G401 (cell line): ENCODE measurements around the gene RHBDL2. TPM values are rescaled to one million over a fixed set of nuclear protein-coding genes. Genes with fewer than 3 reads are reported as not detected.

Experiments used
- DNase-seq: peaks from one replicate; pipeline ENCODE4 v3.0.0-alpha.2; 2015; ENCODE audit warnings: low spot score
- in situ Hi-C: cut with HindIII; loops from 2 replicates; pipeline ENCODE4 v1.10.0; 2016; ENCODE audit warnings: low sequenced_read_pairs, mixed read lengths
- total RNA-seq: library from RNA; depleted of rRNA; stranded (reverse); fragments of >200 nt; shearing (Covaris generic); gene quantifications from 2 replicates; pipeline ENCODE4 v1.2.3, GENCODE V29; 2014

RHBDL2 gene
- total RNA-seq, 1 experiment from 2014 or later, result 4.5 TPM

DNA sequence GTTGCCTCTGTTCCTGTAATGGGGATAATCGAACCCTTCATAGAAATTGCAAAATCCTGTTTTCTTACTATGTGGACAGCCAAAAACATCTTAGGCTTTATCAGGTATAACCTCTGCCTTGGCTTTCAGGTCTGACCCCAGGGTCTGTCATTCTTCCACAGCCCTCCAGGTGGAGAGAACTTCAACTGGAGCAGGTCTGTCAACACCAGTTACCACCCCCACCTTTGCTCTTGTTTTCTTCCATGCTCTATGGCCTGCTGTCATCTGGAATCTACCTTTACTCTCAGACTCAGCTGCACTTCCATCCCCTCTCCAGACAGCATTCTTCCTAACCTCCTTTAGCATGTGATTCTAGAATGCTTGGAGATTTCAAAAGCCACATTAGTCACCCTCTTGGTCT lies 49.9 kb downstream of the RHBDL2 start:
- in situ Hi-C loops, result no loop called here
- DNase-seq, result no peak

DNA sequence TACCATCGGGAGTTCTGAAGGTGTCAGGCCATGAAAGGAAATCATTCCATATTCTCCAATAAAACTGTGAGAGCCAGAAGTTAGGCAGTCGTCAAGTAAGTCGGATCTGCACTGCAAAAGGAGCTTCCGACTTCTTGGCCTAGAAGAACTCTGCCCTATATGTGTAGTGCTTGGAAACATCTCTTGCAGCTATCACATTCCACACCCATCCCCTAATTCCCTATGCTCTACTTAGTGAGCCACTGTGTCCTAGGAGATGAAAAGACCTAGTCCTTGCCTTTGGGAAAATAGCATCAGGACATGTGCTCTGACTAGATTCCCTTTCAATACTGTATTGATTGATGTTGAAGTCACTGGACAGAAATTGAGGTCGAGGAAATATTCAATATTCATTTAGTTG lies 52.0 kb downstream of the RHBDL2 start:
- in situ Hi-C loops, result no loop called here
- no peak for DNase-seq

DNA sequence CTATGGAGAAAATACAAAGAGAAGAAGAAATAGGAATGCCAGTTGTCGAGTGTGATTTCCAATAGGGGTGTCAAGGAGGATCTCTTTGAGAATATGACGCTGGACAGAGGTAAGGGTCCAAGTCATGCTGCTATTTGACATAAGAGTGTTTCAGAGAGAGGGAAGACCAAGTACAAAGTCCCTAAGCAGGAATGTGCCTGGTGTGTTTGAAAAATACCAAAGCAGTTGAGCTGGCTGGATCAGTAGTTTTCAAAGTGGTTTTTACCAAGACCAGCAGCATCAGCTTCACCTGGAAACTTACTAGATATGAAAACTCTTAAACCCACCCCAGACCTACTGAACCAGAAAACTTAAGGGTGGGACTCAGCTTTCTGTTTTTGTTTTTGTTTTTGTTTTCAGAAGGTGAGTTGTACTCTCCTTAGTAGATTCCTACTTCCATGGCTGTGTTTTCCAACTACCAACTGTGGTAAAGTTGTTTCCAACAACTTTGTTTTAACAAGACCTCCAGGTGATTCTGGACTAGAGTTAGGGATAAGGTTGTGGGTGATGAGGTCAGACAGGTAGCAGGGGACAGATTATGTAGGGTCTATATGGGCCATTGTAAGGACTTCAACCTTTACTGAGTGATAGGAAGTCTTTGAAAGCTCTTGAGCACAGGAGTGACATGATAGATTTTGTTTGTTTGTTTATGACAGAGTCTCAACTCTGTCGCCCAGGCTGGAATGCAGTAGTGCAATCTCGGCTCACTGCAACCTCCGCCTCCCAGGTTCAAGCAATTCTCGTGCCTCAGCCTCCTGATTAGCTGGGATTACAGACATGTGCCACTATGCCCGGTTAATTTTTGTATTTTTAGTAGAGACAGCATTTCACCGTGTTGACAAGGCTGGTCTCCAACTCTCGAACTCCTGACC lies 53.0 kb downstream of the RHBDL2 start:
- in situ Hi-C loops, result no loop called here
- no peak for DNase-seq

DNA sequence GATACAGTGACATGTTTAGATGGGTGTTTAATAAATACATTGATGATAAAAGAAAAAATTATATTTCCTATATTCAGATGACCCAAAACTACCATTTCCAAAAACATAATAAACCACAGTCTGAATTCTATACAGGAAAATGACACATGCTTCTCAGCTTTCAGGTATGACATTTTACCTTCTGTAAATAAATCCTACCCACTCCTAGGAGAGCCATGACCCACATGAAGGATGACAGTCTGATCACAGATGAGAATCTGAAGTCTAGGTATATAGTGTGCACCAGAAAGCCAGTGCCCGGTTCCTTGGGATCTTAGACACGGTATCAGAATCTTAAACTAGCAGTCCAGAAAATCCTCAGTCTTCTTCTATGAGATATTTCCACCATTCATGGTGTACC lies 56.5 kb downstream of the RHBDL2 start:
- in situ Hi-C loops, result no loop called here
- DNase-seq, result no peak

DNA sequence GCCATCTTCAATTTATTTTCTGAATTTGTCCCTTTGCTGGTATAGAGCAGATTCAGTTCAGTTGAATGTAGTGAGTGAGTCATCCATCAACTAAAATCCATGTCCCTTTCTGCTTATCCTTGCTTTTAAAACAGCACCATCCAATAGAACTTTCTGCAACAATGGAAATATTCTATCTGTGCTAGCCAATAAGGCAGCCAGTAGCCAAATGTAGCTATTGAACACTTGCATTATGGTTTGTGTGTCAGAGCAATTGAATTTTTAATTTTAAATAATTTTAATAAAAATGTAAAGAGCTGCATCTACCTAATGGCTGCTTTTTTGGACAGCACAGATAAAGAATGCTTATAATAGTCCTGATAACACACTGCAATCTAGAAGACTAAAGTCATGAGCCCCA lies 60.1 kb downstream of the RHBDL2 start, which contains the start of gene GJA9:
Gene GJA9 (minus strand): TSS at position 101 of the 400 bp plus-strand sequence. CDS start 5,489 bp downstream, outside the sequence.
- in situ Hi-C loops, result no loop called here
- no peak for DNase-seq

DNA sequence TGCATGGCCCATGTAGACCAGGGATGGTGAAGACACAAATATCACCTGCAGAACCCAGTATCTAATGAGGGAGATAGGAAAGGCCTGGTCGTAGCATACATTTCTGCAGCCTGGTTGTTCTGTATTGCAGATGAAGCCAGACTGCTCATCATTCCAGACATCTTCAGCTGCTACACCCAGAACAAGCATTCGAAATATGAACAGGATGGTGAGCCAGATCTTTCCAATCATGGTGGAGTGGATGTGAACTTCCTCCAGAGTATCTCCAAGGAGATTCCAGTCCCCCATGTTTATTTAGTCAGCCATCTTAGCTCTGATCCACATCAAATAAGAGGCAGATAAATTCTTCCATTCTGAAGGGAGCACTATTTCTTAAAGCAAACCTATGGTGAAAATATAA lies 65.8 kb downstream of the RHBDL2 start:
- in situ Hi-C loops, result no loop called here

DNA sequence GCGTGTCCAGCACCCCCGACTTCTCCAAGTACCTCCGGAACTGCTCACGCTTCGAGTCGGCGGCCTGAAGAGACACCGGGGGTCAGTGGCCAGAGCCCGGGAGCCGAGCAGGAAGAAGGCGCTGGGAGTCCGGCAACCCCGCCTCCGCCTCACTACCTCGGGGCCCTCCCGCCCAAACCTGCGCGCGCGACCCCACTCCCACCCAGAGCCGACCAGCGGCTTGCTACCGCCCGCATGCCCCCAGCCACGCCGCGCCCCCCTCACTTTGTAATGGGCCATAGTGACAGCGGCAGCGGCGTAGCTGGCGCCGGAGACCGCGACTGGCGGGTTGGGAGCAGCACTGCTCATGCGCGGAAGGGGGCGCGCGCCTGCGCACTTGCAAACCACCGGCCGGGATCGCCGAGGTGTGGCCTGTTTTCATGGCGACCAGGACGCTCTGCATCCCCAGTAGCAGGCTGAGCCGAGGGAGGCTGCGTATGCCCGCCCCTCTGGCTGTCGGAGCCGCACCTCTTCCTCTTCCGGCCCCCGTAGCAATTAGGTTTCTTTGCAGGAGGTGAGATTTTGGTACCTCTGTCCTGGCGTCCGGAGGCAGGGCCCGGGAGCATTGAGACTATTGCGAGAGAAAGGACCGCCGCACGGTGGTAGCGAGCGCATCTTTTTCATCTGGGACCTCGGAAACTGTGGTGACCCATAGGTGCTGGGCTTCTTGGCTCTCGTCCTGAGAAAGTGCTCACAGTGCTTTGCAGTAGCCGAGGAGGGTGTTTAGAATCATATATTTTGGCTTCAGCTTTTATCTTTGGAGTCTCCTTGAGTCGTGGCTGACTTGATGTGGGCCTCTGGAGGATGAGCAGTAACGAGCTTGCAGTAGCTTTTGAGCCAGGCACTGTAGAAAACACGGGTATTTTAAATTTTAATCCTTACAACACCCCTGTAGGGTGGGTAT lies 68.3 kb downstream of the RHBDL2 start, which contains the start of gene MYCBP:
Gene MYCBP (minus strand): TSS at position 322 of the 943 bp plus-strand sequence. CDS start 43 bp downstream, at position 279.
- in situ Hi-C loops, result no loop called here
- peak; percentile 98 for DNase-seq

More for the DNA sequence above, 65.8 kb downstream of the RHBDL2 start:
- DNase-seq, result no peak

DNA sequence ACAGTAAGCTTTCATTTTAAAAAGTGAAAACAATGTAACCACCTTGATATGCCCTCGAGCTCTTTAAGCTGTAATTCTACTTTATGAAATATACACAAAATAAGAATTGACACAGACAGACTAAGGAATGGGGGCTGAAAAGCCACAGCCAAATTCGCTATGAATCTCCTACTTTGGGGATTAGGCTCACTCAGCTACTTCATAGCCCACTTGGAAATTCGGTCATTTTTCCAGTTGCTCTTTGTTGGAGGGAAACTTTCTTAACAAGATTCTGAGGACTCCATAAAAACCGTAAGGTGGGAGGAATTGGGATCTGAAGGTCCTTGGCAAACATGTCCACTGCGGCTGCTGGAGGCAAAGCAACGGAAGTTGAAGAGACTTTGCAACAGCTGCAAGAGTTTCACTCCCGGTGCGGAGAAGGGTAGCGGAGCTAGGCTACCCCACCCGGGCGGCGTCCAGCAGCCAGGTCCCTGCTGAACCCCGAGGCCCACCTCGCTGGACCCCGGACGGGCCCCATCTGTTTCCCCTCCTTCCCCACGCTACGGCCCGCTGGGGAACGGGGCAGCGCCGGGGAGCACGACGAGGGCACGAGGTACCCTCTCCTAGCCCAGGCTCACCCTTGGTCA lies 69.1 kb downstream of the RHBDL2 start:
- in situ Hi-C loops, result no loop called here
- no peak for DNase-seq

DNA sequence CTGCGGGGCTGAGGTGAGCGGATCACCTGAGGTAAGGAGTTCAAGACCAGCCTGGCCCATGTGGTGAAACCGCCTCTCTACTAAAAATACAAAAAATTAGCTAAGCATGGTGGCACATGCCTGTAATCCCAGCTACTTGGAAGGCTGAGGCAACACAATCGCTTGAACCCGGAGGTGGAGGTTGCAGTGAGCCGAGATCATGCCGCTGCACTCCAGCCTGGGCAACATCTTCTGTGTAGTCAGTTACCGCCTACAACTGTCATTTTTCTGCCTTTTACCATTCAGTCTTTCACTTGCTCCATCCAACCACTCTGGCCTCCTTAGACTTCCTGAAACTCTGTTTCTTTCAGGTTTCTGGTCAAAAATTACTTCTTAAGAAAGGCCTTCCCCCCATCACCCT lies 70.6 kb downstream of the RHBDL2 start:
- DNase-seq, result no peak
- in situ Hi-C loops, result no loop called here

DNA sequence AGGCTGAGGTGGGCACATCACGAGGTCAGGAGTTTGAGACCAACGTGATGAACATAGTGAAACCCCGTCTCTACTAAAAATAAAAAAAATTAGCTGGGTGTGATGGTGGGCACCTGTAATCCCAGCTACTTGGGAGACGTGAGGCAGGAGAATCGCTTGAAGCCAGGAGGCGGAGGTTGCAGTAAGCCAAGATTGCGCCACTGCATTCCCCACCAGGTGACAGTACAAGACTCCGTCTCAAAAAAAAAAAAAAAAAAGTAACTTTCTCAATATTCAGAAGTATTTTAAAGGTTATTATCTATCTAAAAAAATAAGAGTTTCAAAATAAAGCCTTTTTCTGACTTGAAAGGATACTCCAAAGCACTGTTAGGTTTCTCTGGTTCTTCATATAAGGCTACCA lies 74.4 kb downstream of the RHBDL2 start:
- no peak for DNase-seq
- in situ Hi-C loops, result no loop called here

DNA sequence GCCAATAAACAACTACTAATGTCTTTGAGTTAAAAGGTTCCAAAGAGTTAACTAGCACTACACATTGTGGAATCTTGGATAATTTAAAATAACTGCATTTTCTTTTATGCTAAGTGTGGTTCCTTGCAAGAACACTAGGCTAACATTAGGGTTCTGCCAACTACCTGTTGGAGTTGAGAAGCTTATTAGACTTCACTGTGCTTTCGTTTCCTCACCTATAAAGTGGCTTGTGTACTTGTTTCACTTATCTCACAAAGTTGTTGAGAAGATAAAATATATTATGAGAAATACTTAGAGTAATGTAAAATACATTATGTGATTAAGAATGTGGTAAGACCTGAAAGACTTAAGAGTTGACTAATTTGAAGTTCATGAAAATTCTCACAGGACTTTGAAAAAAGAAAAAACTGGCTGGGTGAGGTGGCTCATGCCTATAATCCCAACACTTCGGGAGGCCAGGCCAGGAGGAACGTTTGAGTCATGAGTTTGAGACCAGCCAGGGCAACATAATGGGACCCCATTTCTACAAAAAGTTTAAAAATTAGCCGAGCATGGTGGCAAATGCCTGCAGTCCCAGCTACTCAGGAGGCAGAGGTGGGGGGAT lies 76.4 kb downstream of the RHBDL2 start:
- DNase-seq, result no peak
- in situ Hi-C loops, result no loop called here

DNA sequence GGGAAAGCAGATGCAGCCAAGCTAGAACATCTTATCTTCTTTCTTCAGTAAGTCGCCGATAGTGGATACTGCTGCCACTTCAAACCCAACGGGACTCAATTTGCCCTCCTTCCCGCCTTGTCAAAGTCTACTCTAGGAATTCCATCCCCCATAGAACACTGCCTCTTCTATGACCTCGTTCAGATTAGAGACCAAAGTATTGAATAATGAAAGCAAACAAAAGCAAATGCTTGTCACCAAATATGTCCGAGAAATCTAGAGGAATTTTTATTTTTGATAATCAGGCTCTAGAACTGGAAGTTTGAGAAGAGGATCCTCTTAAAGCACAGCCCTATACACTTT lies 81.2 kb downstream of the RHBDL2 start:
- DNase-seq, result no peak
- in situ Hi-C loops, result no loop called here

DNA sequence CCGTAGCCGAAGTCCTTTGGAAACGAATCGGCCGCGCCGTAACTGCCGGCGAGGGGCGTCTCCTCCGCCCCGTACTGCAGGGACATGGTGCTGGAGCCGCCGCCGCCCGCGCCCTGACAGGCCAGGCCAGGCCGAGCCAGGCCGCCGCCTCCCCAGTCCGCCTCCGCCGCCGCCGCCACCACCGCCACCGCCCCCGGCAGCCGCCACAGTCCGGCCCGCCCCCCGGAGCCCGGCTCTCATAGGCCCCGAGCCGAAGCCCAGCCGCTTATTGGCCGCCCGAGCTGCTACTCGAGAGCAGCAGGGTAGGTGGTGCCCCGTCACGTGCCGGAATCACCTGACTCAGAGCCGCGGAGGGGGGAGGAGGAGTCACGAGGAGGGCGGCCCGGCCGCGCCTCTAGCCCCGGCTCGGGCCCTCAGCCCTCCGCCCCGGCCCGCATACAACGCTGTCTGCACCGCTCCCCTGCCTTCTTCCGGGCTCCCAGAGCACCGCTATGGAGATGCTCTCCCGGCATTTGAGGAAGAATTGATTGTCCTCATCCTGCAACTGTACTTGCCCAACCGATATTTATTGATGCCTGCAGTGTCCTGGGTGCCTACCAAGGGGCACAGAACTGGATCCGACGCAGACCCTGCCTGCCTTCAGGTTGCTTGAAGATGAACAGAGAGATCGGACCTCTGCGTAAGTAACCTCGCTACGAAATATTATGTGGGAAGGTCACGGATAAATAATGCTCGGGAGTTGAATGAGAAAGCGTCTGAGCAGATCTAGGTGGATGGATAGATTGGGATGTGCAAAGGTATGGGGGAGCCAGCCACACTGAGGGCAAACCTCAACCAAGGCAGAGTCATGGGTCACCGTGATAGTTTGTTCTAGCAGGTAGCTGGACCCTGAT lies 81.8 kb downstream of the RHBDL2 start, which contains the start of gene RRAGC:
Gene RRAGC (minus strand): TSS at position 212 of the 893 bp plus-strand sequence. CDS start 126 bp downstream, at position 86.
- DNase-seq, result peak; percentile 98
- in situ Hi-C loops, result no loop called here

DNA sequence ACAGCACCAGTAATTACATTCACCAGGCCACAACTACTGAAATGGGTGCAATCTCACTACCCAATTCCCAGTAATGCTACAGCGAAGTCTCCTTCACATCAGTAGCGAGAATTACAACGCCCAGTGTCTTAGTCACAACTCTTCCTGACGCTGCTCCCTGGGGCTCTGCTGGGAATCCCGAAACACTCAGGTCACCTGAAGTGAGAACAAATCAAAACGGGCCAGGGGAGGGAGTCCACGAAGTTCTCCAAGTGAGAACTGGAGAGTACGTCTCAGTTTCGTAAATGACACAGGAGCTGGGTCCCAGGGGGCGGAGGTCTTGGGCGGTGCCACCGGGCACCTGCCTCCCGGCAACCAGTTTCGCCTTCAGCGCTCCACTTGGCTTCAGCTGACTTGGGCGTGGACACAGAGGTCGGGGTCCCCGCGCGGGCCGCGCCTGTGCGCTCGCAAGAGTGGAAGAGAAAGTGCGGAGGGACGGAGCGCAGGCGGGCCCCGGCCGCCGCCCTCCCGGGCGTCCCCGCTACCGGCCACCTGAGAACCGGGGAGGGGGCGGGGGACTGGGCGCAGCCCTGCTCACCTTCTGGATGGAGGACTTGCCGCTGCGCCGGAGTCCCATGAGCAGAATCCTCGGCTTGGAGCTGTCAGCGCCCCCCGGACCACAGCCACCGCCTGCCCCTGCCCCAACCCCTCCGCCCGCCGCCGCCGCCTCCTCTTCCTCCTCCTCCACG lies 82.6 kb downstream of the RHBDL2 start:
- in situ Hi-C loops, result no loop called here
- peak; percentile 23 for DNase-seq

DNA sequence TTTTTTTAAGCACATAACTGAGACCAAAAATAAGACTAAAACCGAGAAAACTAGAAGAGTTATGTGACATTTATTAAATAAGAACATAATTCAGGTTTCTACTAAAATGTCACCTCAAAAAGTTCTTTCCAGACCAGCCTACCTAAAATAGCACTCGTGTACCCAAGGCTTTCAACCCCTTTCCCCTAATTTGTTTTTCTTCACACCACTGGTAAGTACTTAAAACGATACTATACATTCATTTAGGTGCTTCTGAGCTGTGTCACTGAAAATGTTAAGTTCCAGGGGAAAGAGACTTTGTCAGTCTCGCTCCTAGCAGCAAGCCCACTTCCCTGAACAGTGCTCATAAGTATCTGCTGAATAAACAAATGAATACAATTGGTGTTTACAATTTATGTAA lies 88.8 kb downstream of the RHBDL2 start:
- no peak for DNase-seq
- in situ Hi-C loops, result no loop called here

DNA sequence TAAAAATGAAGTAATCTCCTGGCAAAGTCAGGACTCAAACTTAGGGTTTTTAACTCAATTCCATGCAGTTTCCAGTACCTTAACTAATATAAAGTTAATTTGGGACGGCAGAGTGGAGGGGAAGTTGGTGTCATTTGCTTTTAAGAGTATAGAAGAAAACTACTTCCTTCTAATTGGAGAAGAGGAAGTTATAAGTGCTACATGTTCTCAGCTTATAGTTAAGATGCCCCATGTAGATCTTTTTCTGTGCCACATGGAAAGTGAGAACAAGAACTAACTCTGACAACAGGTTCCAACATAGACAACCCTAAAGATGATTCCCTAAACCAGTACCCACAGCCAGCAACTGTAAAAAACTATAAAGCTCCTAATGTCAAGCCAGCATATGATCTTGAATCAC lies 93.6 kb downstream of the RHBDL2 start:
- in situ Hi-C loops, result no loop called here
- no peak for DNase-seq

DNA sequence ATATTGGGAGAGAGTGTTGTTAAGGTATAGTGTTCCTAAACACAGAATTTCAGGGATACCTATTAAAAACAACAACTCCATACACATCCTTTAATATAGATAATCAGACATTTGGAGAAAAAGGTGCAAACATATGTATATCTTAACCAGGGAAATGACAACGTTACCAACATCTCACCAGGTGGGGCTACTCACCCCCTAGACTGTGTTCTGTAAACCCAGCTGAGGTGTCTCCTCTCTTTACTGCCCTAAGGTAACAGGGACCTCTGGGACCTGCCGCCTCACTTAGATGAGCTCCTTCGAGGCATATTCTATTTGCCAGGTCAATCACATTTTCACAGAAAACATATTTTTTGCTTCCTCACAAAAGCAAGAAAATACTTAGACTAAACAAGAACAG lies 95.4 kb downstream of the RHBDL2 start:
- in situ Hi-C loops, result no loop called here
- DNase-seq, result no peak
